T-helper 1 cell treated with Interleukin-12 subunit alpha and Interleukin-12 subunit beta and Interleukin-4 antibody, amounts not matched to agents 30 ng/mL and 1 ng/mL, for 36 hours (primary cell): ENCODE data around the gene AADACL3. TPM values are rescaled to one million over a fixed set of nuclear protein-coding genes. Genes with fewer than 3 reads are reported as not detected.

ENCODE experiments used
- intact Hi-C: fragments of 100-400 bp; cut with micrococcal nuclease; formaldehyde crosslinking; loops from one replicate; pipeline ENCODE4 v1.15.1; 2024
- total RNA-seq: library from RNA; stranded (reverse); gene quantifications from 2 replicates; pipeline ENCODE4 v1.2.3, GENCODE V29; 2022

The AADACL3 gene
- total RNA-seq, 1 donor from 2014 or later, result not detected

DNA sequence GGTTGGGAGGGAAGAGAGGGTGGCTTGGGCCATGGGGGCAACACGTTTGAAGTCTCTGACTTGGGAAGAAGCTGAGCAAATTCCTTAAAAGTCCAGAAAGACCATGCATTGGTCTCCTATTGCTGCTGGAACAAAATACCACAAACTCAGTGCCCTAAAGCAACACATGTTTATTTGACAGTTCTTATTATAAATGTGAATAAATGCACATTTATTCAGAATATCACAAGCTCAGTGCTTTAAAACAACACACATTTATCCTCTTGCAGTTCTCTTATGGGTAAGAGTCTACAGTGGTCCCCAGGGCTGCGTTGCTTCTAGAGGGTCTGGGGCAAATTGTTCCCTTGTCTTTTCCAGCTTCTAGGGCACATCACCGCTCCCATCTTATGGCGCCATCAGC, 47.6 kb downstream of the AADACL3 start:
- intact Hi-C loops, result no loop called here

- intact Hi-C loops, result no loop called here
Measured at GRCh38 chr1:12764016-12764415, 48.1 kb downstream of the AADACL3 start.

DNA sequence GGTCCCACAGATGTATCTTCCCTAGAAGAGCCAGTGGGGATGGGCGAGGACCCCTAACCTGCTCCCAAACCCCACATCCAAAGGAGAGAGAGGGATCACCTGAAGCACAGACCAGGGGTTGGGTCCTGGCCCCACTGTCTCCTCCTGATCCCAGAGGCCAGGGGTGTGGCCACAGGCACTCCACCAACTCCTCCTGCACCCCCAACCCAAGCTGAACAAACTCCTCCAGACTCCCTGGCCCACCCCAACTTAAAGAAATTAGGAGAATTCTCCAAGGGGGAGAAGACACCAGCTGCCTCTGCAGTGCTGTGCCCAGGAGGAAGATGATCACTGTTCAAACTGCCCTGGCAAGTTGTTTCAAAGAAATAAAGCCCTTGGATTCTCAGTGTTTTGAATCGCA, 53.1 kb downstream of the AADACL3 start:
- intact Hi-C loops, result no loop called here

DNA sequence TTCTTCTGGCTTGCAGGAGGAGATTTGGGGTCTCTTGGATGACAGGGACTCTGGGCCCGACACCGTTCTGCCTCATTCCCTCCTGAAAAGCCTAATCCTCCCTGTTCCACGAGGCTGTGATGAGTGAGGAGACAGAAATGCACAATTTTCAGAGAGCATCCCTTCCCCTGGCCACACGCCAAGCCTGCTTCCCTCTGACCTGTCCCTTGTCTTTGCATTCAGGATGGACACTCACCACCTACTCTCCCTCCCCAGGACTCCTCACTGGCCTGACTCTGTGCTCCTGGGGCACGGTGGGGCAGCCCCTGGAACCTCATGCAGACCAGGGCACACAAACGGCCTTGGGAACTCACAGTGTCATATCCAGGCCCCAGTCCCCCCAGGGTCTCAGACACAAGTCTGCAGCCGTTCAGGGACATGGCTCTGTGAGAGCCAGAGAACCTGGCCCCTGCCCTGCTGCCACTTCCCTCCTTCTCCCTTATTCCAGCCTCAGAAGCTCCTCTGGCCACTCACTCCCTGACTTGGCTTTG, 54.1 kb downstream of the AADACL3 start:
- intact Hi-C loops, result no loop called here

DNA sequence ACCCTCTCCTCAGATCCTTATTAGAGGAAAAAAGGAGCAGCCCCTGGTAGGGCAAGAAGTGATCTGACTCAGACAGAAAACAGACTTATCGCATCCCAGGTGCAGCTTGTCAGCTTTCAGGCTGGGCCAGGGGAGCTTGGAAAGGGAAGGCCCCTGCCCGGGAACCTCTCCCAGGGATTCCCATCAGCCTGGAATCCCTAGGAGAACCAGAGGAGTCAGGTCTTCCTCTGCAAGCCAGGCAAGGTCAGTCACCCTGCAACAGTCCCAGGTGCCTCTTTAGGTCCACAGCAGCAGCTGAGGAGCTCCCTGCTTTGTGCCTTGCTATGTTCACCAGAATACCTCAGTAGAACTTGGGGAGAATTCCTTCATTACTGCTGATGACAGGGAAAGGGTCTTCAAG, 54.7 kb downstream of the AADACL3 start:
- intact Hi-C loops, result no loop called here

GRCh38 chr1:12771186-12771585, 55.3 kb downstream of the AADACL3 start:
- intact Hi-C loops, result no loop called here

DNA sequence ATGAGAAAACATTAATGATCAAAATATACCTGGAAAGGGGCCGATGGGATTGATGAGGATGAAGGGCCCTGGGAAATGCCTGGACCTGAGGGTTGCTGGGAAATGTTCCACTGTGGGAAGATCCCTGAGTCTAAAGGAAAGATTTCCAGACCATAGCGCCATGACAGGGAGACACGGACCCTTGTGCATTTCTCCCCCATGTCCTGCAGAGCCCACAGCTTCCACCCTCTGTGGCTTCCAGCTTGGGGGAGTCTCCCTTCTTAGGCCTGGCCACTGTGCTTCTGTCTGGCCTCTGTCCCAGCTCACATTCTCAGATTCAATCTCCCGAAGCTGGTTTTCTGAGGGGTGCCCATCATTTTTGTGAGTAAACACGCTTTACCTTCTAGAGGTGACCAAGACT, 56.6 kb downstream of the AADACL3 start:
- intact Hi-C loops, result no loop called here

DNA sequence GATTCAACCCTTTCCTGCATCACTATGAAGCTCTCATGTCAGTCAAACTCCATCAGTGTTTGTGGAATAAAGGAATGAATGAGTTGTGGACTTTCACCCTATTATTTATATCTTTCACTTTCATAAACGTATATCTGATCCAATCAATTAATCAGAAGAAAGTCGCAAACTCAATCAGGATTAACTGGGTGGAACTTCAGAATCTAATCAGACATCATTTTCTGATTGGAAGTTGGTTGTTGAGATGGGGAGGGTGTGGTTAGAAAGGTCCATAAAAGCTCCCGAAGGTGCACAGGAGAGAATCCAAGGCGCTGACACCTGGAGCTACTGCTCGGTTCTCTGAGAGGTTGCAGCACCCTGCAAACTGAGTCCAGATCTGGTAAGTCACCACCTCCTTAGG, 57.5 kb downstream of the AADACL3 start, which contains the start of gene PRAMEF12:
Gene PRAMEF12 (plus strand): TSS at position 301 of the 400 bp plus-strand sequence. CDS start 1,130 bp downstream, outside the sequence.
- intact Hi-C loops, result no loop called here

DNA sequence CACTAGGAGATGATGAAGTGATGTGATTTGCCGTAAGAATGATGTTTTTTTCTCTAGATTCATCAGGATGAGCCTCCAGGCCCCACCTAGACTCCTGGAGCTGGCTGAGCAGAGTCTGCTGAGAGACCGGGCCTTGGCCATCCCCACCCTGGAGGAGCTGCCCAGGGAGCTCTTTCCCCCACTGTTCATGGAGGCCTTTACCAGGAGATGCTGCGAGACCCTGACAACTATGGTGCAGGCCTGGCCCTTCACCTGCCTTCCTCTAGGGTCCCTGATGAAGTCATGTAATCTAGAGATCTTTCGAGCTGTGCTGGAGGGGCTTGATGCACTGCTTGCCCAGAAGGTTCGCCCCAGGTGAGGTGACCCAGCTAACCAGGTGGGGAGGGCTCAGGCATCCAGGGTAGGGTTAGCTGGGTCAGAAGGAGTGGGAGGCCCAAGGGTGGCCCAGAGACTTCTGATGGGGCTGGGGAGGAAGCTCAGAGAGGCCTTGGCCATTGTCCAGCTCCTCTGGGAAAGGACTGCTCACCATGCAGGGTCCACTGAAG, 59.0 kb downstream of the AADACL3 start:
- intact Hi-C loops, result no loop called here

GRCh38 chr1:12775443-12775842, 59.5 kb downstream of the AADACL3 start:
- intact Hi-C loops, result no loop called here

- intact Hi-C loops, result no loop called here
Measured at GRCh38 chr1:12776801-12777557, 61.1 kb downstream of the AADACL3 start.

Other genes with a start within 250 kb of the AADACL3 start
- gene DHRS3, start 97.9 kb upstream of the AADACL3 start, total RNA-seq, result 79.5 and 87.0 TPM in 2 replicates
- not detected in 2 replicates for gene AADACL4, start 72.0 kb upstream of the AADACL3 start, total RNA-seq
- not detected in 2 replicates for gene CFAP107, start 30.1 kb downstream of the AADACL3 start, total RNA-seq
- gene PRAMEF12, start 57.6 kb downstream of the AADACL3 start, total RNA-seq, result not detected in 2 replicates
- not detected in 2 replicates for gene PRAMEF1, start 75.3 kb downstream of the AADACL3 start, total RNA-seq
- gene PRAMEF11, start 115.3 kb downstream of the AADACL3 start, total RNA-seq, result not detected in 2 replicates
- not detected in 2 replicates for gene HNRNPCL1, start 132.6 kb downstream of the AADACL3 start, total RNA-seq
- not detected in 2 replicates for gene PRAMEF2, start 141.0 kb downstream of the AADACL3 start, total RNA-seq
- gene PRAMEF4, start 170.1 kb downstream of the AADACL3 start, total RNA-seq, result not detected in 2 replicates
- gene PRAMEF10, start 182.2 kb downstream of the AADACL3 start, total RNA-seq, result not detected in 2 replicates
- not detected in 2 replicates for gene PRAMEF7, start 200.5 kb downstream of the AADACL3 start, total RNA-seq
- not detected in 2 replicates for gene PRAMEF6, start 231.5 kb downstream of the AADACL3 start, total RNA-seq